SU-DHL-6 (cell line): ENCODE results near the gene EXD1.
A peak's percentile ranks its signal among the peaks of the same experiment; 100 is the strongest.

ENCODE experiments used
- H2AFZ ChIP-seq: fragments of 200-600 bp; sonication (generic); 2 replicates; pipeline ENCODE4 v1.6.1; 2014; ENCODE audit warnings: low read depth, mild to moderate bottlenecking, moderate library complexity, mixed read lengths, antibody characterized with exemption, low read length; ENCODE audit not compliant: severe bottlenecking
- H3F3A ChIP-seq: fragments of 200-600 bp; shearing (Covaris generic); 2 replicates; pipeline ENCODE4 v1.6.0; 2016; ENCODE audit warnings: antibody characterized with exemption, mild to moderate bottlenecking; ENCODE audit not compliant: insufficient read depth
- H3K27ac ChIP-seq: fragments of 200-600 bp; sonication (generic); 2 replicates; pipeline ENCODE4 v1.5.1; 2016; ENCODE audit warnings: low read depth, mild to moderate bottlenecking, low read length, moderate library complexity, mixed read lengths
- H3K27me3 ChIP-seq: fragments of 200-600 bp; sonication (generic), shearing (Covaris generic); 2 replicates; pipeline ENCODE4 v1.6.0; 2014; ENCODE audit warnings: mild to moderate bottlenecking, low read length
- H3K36me3 ChIP-seq: fragments of 200-600 bp; sonication (generic); 2 replicates; pipeline ENCODE4 v1.6.1; 2014; ENCODE audit warnings: mild to moderate bottlenecking, low read length, mixed read lengths
- H3K4me2 ChIP-seq: fragments of 300-600, 200-600 bp; shearing (Covaris generic), sonication (generic); 2 replicates; pipeline ENCODE4 v1.6.0; 2014; ENCODE audit warnings: low read length, low read depth, mild to moderate bottlenecking; ENCODE audit not compliant: poor library complexity, severe bottlenecking
- H3K4me3 ChIP-seq: fragments of 200-600 bp; sonication (generic); 2 replicates; pipeline ENCODE4 v1.5.1; 2014; ENCODE audit warnings: antibody characterized with exemption, low read length, mild to moderate bottlenecking, mixed read lengths; ENCODE audit not compliant: insufficient read depth, poor library complexity, severe bottlenecking
- H3K79me2 ChIP-seq: fragments of 200-600 bp; sonication (generic); 2 replicates; pipeline ENCODE4 v1.6.1; 2014; ENCODE audit warnings: mild to moderate bottlenecking, low read length, moderate library complexity; ENCODE audit not compliant: insufficient read depth
- H3K9ac ChIP-seq: fragments of 200-600 bp; sonication (generic); 2 replicates; pipeline ENCODE4 v1.7.0; 2014; ENCODE audit warnings: mild to moderate bottlenecking, low read length
- H3K9me2 ChIP-seq: fragments of 200-600 bp; sonication (generic); replicated peaks from 2 replicates; pipeline ENCODE4 v1.6.1; 2014; ENCODE audit warnings: low read length; ENCODE audit not compliant: insufficient read depth
- H3K9me3 ChIP-seq: fragments of 200-600 bp; sonication (generic); 2 replicates; pipeline ENCODE4 v1.6.1; 2014; ENCODE audit warnings: low read length, mixed read lengths; ENCODE audit not compliant: insufficient read depth
- H4K20me1 ChIP-seq: fragments of 200-600 bp; sonication (generic); 2 replicates; pipeline ENCODE4 v1.6.1; 2014; ENCODE audit warnings: low read depth, mild to moderate bottlenecking, antibody characterized with exemption, low read length, moderate library complexity, mixed read lengths
- CTCF ChIP-seq: fragments of 200-600 bp; sonication (generic); IDR thresholded peaks from one replicate; pipeline ENCODE4 v1.5.1; 2017; ENCODE audit warnings: antibody characterized with exemption, mild to moderate bottlenecking, low read length, moderate library complexity; ENCODE audit not compliant: insufficient read depth, poor library complexity, severe bottlenecking
- EZH2phosphoT487 ChIP-seq: fragments of 200-600 bp; sonication (generic), shearing (Covaris generic); conservative IDR thresholded peaks from 2 replicates; pipeline ENCODE4 v1.6.1; 2018; ENCODE audit warnings: mild to moderate bottlenecking, antibody characterized with exemption, low read length, moderate library complexity, mixed read lengths

Gene EXD1

GRCh38 chr15:41259546-41260189 is 29.1 kb upstream of the EXD1 start:
- H4K20me1 ChIP-seq, result no peaks in the 10 kb centered on the region
- no peaks in the 10 kb centered on the region for H3K9me2 ChIP-seq
- peaks cover 9% of the 10 kb centered on the region; the same call in 1 of the 2 replicates for H3F3A ChIP-seq
- H3K9ac ChIP-seq, result no peak overlapping the region
- no peaks in the 10 kb centered on the region for H3K27me3 ChIP-seq
- H3K9me3 ChIP-seq, result no peaks in the 10 kb centered on the region
- H3K4me2 ChIP-seq, result no peak overlapping the region
- H3K79me2 ChIP-seq, result no peaks in the 10 kb centered on the region
- H3K27ac ChIP-seq, result no peak overlapping the region
- H2AFZ ChIP-seq, result no peak overlapping the region
- TF ChIP-seq EZH2phosphoT487, result no peak
- TF ChIP-seq CTCF, result no peak
- peaks cover 2% of the 10 kb centered on the region; the same call in 1 of the 2 replicates for H3K36me3 ChIP-seq
- no peak overlapping the region for H3K4me3 ChIP-seq

GRCh38 chr15:41258750-41259471 is 28.4 kb upstream of the EXD1 start:
- Histone ChIP-seq H3F3A (peaks cover 9% of the 10 kb centered on the region; the same call in 1 of the 2 replicates), H3K36me3 (peaks cover 2% of the 10 kb centered on the region; the same call in 1 of the 2 replicates), H3K27me3 (no peaks in the 10 kb centered on the region), H3K4me3 (no peak overlapping the region), H3K27ac (peak overlapping the region; percentile 7; the same call in 1 of the 2 replicates), H2AFZ (no peak overlapping the region), H3K9ac (no peak overlapping the region), H4K20me1 (no peaks in the 10 kb centered on the region), H3K4me2 (no peak overlapping the region), H3K9me3 (no peaks in the 10 kb centered on the region), H3K79me2 (no peaks in the 10 kb centered on the region), H3K9me2 (no peaks in the 10 kb centered on the region)
- no peak for TF ChIP-seq EZH2phosphoT487
- no peak for TF ChIP-seq CTCF

GRCh38 chr15:41256577-41257038 is 26.1 kb upstream of the EXD1 start:
- no peak overlapping the region for H3K4me3 ChIP-seq
- H3K4me2 ChIP-seq, result no peak overlapping the region
- H3F3A ChIP-seq, result peaks cover 9% of the 10 kb centered on the region; the same call in 1 of the 2 replicates
- no peaks in the 10 kb centered on the region for H4K20me1 ChIP-seq
- peaks cover 2% of the 10 kb centered on the region; the same call in 1 of the 2 replicates for H3K36me3 ChIP-seq
- H3K9me3 ChIP-seq, result no peaks in the 10 kb centered on the region
- no peaks in the 10 kb centered on the region for H3K27me3 ChIP-seq
- no peak overlapping the region for H3K9ac ChIP-seq
- TF ChIP-seq CTCF, result no peak
- TF ChIP-seq EZH2phosphoT487, result no peak
- H3K9me2 ChIP-seq, result no peaks in the 10 kb centered on the region
- H3K79me2 ChIP-seq, result no peaks in the 10 kb centered on the region
- no peak overlapping the region for H2AFZ ChIP-seq
- no peak overlapping the region for H3K27ac ChIP-seq
